Muscle layer of colon (tissue), 2 donors: ENCODE measurements around the gene LYPLAL1.
"Not testable (repeated sequence)": the region's sequence is repeated elsewhere in the genome, so short reads cannot be mapped to it uniquely, and the experiment has no call there.

Experiments used
- H3K27ac ChIP-seq: one replicate; pipeline ENCODE4 v1.7.0; 2013; ENCODE audit warnings: low read depth, mild to moderate bottlenecking, low read length, moderate library complexity
- H3K27me3 ChIP-seq, 2 donors: one replicate each; pipeline ENCODE4 v1.7.0; 2013; ENCODE audit warnings: low read length in 2 of 2, mild to moderate bottlenecking in 2 of 2; ENCODE audit not compliant: insufficient read depth in 2 of 2, control insufficient read depth in 1 of 2
- H3K36me3 ChIP-seq: one replicate; pipeline ENCODE4 v1.7.0; 2013; ENCODE audit warnings: mild to moderate bottlenecking, low read length; ENCODE audit not compliant: insufficient read depth
- H3K4me1 ChIP-seq: one replicate; pipeline ENCODE4 v1.7.0; 2013; ENCODE audit warnings: mild to moderate bottlenecking, low read length; ENCODE audit not compliant: insufficient read depth
- H3K4me3 ChIP-seq, 2 donors: one replicate each; pipeline ENCODE4 v1.7.0; 2013; ENCODE audit warnings: low read length in 2 of 2, low read depth in 1 of 2, mild to moderate bottlenecking in 1 of 2, moderate library complexity in 1 of 2
- H3K9ac ChIP-seq: one replicate; pipeline ENCODE4 v1.7.0; 2013; ENCODE audit warnings: low read length
- H3K9me3 ChIP-seq: one replicate; pipeline ENCODE4 v1.7.0; 2013; ENCODE audit warnings: mild to moderate bottlenecking, low read length
- donor health status: abdominal sarcoma.
- donor health status: Adenocarcinoma of cecum.

The LYPLAL1 gene

DNA sequence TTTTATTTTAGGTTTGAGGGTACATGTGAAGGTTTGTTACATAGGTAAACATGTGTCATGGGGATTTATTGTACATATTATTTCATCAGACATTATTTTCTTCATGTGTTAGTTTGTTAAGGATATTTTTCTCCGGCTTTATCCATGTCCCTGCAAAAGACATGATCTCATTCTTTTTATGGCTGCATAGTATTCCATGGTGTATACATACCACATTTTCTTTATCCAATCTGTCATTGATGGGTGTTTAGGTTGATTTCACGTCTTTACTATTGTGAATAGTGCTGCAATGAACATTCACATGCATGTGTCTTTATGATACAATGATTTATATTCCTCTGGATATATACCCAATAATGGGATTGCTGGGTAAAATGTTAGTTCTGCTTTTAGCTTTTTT is 76.8 kb downstream of the LYPLAL1 start:
- H3K36me3 ChIP-seq, H3K4me3 ChIP-seq, H3K9ac ChIP-seq, H3K9me3 ChIP-seq, H3K27me3 ChIP-seq, H3K4me1 ChIP-seq, H3K27ac ChIP-seq: not testable (repeated sequence)

DNA sequence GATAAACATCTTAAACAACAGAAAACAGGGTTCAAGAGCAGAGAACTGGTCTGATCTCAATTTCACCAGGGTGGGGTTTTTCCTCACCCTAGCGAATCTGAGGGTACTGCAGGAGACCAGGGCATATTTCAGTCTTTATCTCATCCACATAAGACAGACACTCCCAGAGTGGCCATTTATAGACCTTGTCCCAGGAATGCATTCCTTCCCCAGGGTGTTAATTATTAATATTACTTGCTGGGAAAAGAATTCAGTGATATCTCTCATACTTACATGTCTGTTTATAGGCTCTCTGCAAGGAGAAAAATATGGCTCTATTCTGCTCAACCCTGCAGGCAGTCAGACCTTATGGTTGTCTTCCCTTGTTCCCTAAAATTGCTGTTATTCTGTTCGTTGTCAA is 84.1 kb downstream of the LYPLAL1 start:
- Histone ChIP-seq H3K9me3 (no peaks in the 10 kb centered on the region), H3K9ac (no peak overlapping the region), H3K4me3 (no peak overlapping the region), H3K27me3 (no peaks in the 10 kb centered on the region), H3K4me1 (no peaks in the 10 kb centered on the region), H3K36me3 (no peaks in the 10 kb centered on the region), H3K27ac (no peak overlapping the region)

DNA sequence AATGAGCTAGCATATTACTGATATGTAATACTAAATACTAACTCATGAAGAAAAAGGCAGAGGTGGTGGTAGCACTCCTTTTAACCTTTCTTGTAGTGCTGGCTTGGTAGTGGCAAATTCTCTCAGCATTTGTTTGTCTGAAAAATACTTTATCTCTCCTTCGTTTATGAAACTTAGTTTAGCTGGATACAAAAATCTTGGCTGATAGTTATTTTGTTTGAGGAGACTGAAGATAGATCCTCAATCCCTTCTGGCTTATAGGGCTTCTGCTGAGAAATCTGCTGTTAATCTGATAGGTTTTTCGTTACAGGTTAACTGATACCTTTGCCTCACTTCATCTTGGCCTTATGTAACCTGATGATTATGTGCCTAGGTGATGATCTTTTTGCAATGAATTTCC is 87.8 kb downstream of the LYPLAL1 start:
- Histone ChIP-seq H3K27me3 (no peaks in the 10 kb centered on the region), H3K27ac (no peak overlapping the region), H3K9me3 (no peaks in the 10 kb centered on the region), H3K36me3 (no peaks in the 10 kb centered on the region), H3K9ac (no peak overlapping the region), H3K4me1 (no peaks in the 10 kb centered on the region), H3K4me3 (no peak overlapping the region)
